HG02610 (cell line): ENCODE results near the gene KIRREL2.

ENCODE experiments used
- ATAC-seq: cut with Tn5 transposase; IDR thresholded peaks from one replicate; pipeline ENCODE4 v1.9.1; 2021; ENCODE audit warnings: mild to moderate bottlenecking, moderate library complexity; ENCODE audit not compliant: unreplicated experiment

KIRREL2 gene

DNA sequence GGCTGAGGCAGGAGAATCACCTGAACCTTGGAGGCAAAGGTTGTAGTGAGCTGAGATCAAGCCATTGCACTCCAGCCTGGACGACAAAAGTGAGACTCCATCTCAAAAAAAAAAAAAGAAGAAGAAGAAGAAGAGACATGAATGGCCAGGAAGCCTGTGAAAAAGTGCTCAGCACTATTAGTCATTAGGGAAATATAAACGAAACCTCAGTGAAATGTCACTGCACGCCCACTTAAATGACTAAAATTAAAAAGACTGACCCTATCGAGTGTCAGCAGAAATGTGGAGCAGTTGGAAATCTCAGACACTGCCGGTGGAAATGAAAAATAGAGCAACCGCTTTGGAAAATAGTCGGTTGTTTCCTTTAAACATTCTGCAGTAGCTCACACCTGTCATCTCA is 56.9 kb downstream of the KIRREL2 start:
- no peak for ATAC-seq

DNA sequence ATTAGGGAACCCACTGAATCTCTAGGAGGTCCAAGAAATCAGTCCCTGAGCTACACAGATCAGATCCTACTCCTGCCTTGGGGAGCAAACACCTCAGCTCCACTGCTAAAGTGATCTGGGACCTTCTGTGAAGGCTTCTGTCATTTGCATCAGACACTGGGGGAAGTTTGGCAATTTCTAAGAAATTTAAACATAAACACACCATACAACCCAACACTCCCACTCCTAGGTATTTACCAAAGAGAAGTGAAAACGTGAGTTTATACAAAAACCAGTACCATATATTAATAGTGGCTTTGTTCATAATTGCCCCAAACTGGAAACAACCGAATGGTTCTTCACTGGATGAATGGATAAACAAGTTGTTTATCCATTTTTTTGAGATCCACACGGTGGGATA is 58.7 kb downstream of the KIRREL2 start:
- ATAC-seq: no peak
